Breast epithelium (tissue), 4 donors: ENCODE results near the gene ALKBH8. TPM values are rescaled to one million over a fixed set of nuclear protein-coding genes. Genes with fewer than 3 reads are reported as not detected.

Experiments
- DNase-seq, 2 donors: peaks; one replicate each; pipeline ENCODE4 v3.0.0-alpha.2; 2019; ENCODE audit warnings: low spot score in 2 of 2
- H3K27ac ChIP-seq, 2 donors: fragments of 200-600 bp; sonication (generic) in 1 of 2; one replicate each; pipeline ENCODE4 v1.5.1; 2016 to 2019; ENCODE audit warnings: mild to moderate bottlenecking in 1 of 2
- H3K27me3 ChIP-seq, 2 donors: fragments of 200-600 bp; sonication (generic) in 1 of 2; one replicate each; pipeline versions ENCODE4 v1.5.1 to v1.6.0; 2017 to 2019; ENCODE audit warnings: control low read depth in 1 of 2, mild to moderate bottlenecking in 1 of 2
- H3K36me3 ChIP-seq: fragments of 200-600 bp; one replicate; pipeline ENCODE4 v1.5.1; 2019
- H3K4me1 ChIP-seq, 2 donors: fragments of 200-600 bp; sonication (generic); one replicate each; pipeline ENCODE4 v1.5.1; 2016 to 2019; ENCODE audit warnings: control low read depth in 1 of 2
- H3K4me3 ChIP-seq, 3 donors: fragments of 200-600 bp; sonication (generic); 1 replicate in 2 of 3; 2 replicates in 1 of 3; pipeline ENCODE4 v1.5.1; 2016 to 2019; ENCODE audit warnings: mild to moderate bottlenecking in 3 of 3, moderate library complexity in 2 of 3
- H3K9me3 ChIP-seq, 2 donors: fragments of 200-600 bp; sonication (generic) in 1 of 2; one replicate each; pipeline ENCODE4 v1.5.1; 2016 to 2019; ENCODE audit warnings: control low read depth in 1 of 2
- CTCF ChIP-seq, 3 donors: fragments of 450-650 bp; IDR thresholded peaks; one replicate each; pipeline ENCODE4 v1.5.1; 2016 to 2017; ENCODE audit warnings: antibody characterized with exemption in 3 of 3, mild to moderate bottlenecking in 3 of 3, moderate library complexity in 3 of 3
- POLR2A ChIP-seq: fragments of 450-650 bp; IDR thresholded peaks from one replicate; pipeline ENCODE4 v1.6.1; 2016; ENCODE audit warnings: antibody characterized with exemption, mild to moderate bottlenecking, moderate library complexity
- POLR2AphosphoS5 ChIP-seq, 3 donors: sonication (generic); formaldehyde crosslinking; IDR thresholded peaks; one replicate each; pipeline ENCODE4 v1.6.1; 2017; ENCODE audit warnings: antibody characterized with exemption in 3 of 3
- intact Hi-C: fragments of 100-400 bp; cut with DNase I; formaldehyde crosslinking; loops from one replicate; pipeline ENCODE4 v1.15.1; 2023; ENCODE audit warnings: low total_unique reads
- total RNA-seq, 3 donors: library from RNA; depleted of rRNA; stranded (reverse); fragments of >200 nt; gene quantifications; one replicate each; pipeline ENCODE4 v1.1.0, GENCODE V29; 2016

The ALKBH8 gene
- total RNA-seq, 3 donors from 2014 or later: 6.2 to 11.4 (median 8.2) TPM

DNA sequence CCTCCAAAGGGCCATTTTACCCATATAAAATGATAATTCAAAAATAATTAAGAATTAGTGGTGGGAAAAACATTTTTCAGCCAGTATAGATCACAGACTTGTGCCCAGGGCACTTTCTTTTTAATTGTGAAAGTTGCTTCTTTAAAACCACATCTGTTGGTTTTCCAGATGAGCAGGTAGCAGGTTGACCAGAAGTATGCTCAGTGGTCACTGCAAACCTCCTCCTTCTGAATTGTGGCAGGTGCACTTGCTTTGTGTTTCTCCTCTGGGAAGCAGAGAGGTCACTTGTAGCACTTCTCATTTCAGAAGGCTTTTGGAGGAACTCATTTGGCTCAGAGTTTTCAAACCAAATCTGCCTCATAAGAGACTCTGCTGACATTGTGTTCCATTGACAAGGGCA lies 83.3 kb downstream of the ALKBH8 start:
- DNase-seq: no peak
- H3K4me3 ChIP-seq: no peak overlapping the region
- TF ChIP-seq POLR2AphosphoS5 (IDR thresholded peaks at IDR 0.05) (no peak), CTCF (IDR thresholded peaks at IDR 0.05) (no peak), POLR2A (no peak)
- H3K9me3 ChIP-seq: no peaks in the 10 kb centered on the region
- H3K36me3 ChIP-seq: no peaks in the 10 kb centered on the region
- no peaks in the 10 kb centered on the region for H3K4me1 ChIP-seq
- peaks cover 0 to 3% of the 10 kb centered on the region in 2 donors for H3K27me3 ChIP-seq
- H3K27ac ChIP-seq: no peak overlapping the region
- intact Hi-C loops: no loop called here

DNA sequence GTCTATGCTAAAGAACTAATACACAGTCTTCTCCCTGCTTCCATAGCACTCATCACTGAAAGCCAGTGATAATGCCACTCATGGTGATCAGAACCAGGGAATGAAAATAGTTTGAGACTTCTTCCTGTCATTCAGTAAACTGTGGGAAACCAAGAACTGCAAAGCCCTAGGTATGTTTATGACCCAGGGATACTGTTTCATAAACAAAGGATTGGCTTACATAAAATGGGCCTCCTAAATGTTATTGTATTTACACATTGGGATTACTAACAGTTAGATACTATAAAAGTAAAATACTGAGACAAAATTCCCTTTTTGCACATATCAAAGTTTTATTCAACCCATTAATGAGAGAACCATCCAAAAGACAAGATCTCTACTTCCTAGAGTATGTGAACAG lies 86.6 kb downstream of the ALKBH8 start:
- TF ChIP-seq POLR2AphosphoS5 (IDR thresholded peaks at IDR 0.05): no peak
- TF ChIP-seq CTCF (IDR thresholded peaks at IDR 0.05): no peak
- TF ChIP-seq POLR2A: no peak

DNA sequence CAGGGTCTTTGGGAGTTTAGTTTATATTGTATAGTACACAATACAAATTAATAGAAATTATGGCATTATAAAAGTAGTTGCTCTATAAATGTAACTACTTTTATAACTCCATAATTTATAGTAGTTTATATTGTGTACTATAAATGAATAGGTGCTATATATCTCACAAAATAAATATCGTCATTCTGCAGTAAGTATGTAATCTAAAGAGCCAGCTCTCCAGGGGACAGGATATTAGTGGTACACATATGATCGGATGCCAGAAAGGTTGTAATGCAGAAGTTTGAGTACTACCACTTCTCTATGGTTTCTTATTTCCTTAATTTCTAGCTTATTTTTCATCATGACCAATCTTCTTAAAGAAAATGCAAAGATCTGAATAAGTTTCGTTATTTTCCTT lies 87.7 kb downstream of the ALKBH8 start:
- no peak for DNase-seq
- no peak overlapping the region for H3K4me3 ChIP-seq
- H3K4me1 ChIP-seq: no peaks in the 10 kb centered on the region
- TF ChIP-seq POLR2AphosphoS5 (IDR thresholded peaks at IDR 0.05): no peak
- no peak for TF ChIP-seq CTCF (IDR thresholded peaks at IDR 0.05)
- TF ChIP-seq POLR2A: no peak
- no peaks in the 10 kb centered on the region for H3K9me3 ChIP-seq
- intact Hi-C loops: no loop called here
- H3K27ac ChIP-seq: no peak overlapping the region
- H3K36me3 ChIP-seq: no peaks in the 10 kb centered on the region
- H3K27me3 ChIP-seq: peaks cover 0 to 20% of the 10 kb centered on the region in 2 donors

More for the DNA sequence above, 86.6 kb downstream of the ALKBH8 start:
- DNase-seq: no peak
- no peak overlapping the region for H3K4me3 ChIP-seq
- H3K4me1 ChIP-seq: no peaks in the 10 kb centered on the region
- intact Hi-C loops: no loop called here
- no peaks in the 10 kb centered on the region for H3K36me3 ChIP-seq
- H3K27ac ChIP-seq: no peak overlapping the region
- peaks cover 0 to 20% of the 10 kb centered on the region in 2 donors for H3K27me3 ChIP-seq
- H3K9me3 ChIP-seq: no peaks in the 10 kb centered on the region

DNA sequence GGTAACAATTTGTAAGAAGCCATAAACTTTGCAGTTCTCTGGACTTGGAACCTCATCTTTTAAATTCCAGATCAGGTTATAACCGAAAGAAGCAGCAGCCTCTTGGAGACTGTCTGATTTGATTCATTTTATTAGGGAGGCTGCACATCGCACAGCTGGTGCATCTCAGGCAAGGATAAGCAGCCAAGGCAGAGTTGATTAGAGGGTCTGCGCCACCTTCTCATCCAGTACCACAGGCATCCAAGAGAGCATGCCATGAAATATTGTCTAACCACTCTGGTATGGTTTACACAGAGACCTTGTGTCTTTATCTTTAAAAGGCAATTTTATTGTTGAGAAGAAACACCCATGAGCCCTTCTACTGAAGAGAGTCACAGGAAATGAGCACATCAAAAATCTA lies 91.7 kb downstream of the ALKBH8 start:
- TF ChIP-seq POLR2AphosphoS5 (IDR thresholded peaks at IDR 0.05): no peak
- no peak for TF ChIP-seq POLR2A
- no peak for TF ChIP-seq CTCF (IDR thresholded peaks at IDR 0.05)
- Histone ChIP-seq H3K4me1 (no peaks in the 10 kb centered on the region), H3K4me3 (no peak overlapping the region), H3K9me3 (no peaks in the 10 kb centered on the region), H3K27me3 (peaks cover 0 to 17% of the 10 kb centered on the region in 2 donors), H3K27ac (no peak overlapping the region), H3K36me3 (no peaks in the 10 kb centered on the region)
- intact Hi-C loops: no loop called here
- no peak for DNase-seq

- Histone ChIP-seq H3K4me3 (no peak overlapping the region), H3K27ac (no peak overlapping the region), H3K9me3 (no peaks in the 10 kb centered on the region), H3K4me1 (no peaks in the 10 kb centered on the region), H3K27me3 (peaks cover 0 to 22% of the 10 kb centered on the region in 2 donors), H3K36me3 (no peaks in the 10 kb centered on the region)
- no peak for DNase-seq
- TF ChIP-seq CTCF (IDR thresholded peaks at IDR 0.05) (no peak), POLR2AphosphoS5 (IDR thresholded peaks at IDR 0.05) (no peak), POLR2A (no peak)
- intact Hi-C loops: no loop called here
Observed at GRCh38 chr11:107472966-107473365, 92.6 kb downstream of the ALKBH8 start.
